NCI-H2081 (cell line): ENCODE measurements around the gene BCAM.
"Not testable (repeated sequence)": the region's sequence is repeated elsewhere in the genome, so short reads cannot be mapped to it uniquely, and the experiment has no call there.

Experiments used
- DNase-seq, 2 experiments: peaks; one replicate each; lab custom pipeline; 2025; lab: John Stamatoyannopoulos, UW

BCAM gene

GRCh38 chr19:44808463-44809371 lies at the start of gene BCAM:
BCAM (plus strand) TSS chr19:44809103; CDS start chr19:44809125, 22 bp downstream.
- DNase-seq, result peak; percentile 34 to 52

- no peak for DNase-seq
These were observed 46.9 kb upstream of the BCAM start for GRCh38 chr19:44762038-44762437.

- no peak for DNase-seq
These were observed 43.6 kb upstream of the BCAM start for GRCh38 chr19:44765033-44765948.

GRCh38 chr19:44765949-44766335 lies 43.0 kb upstream of the BCAM start:
- no peak for DNase-seq

- no peak for DNase-seq
These were observed 41.4 kb upstream of the BCAM start for GRCh38 chr19:44767295-44768180.

GRCh38 chr19:44770550-44771257 lies 38.2 kb upstream of the BCAM start:
- peak; percentile 89 for DNase-seq

- not testable (repeated sequence) for DNase-seq
These were observed 36.8 kb upstream of the BCAM start for GRCh38 chr19:44772144-44772543.

- DNase-seq, result no peak
These were observed 35.9 kb upstream of the BCAM start for GRCh38 chr19:44772959-44773358.

- no peak for DNase-seq
These were observed 33.1 kb upstream of the BCAM start for GRCh38 chr19:44775676-44776240.

GRCh38 chr19:44776402-44777096 lies 32.4 kb upstream of the BCAM start:
- no peak for DNase-seq

GRCh38 chr19:44777715-44778347 lies 31.1 kb upstream of the BCAM start, which contains the start of gene CBLC:
CBLC (plus strand) TSS chr19:44777890; CDS start chr19:44777932, 42 bp downstream.
- peak; percentile 85 to 88 for DNase-seq

- no peak for DNase-seq
These were observed 29.8 kb upstream of the BCAM start for GRCh38 chr19:44779150-44779549.

GRCh38 chr19:44781694-44782093 lies 27.2 kb upstream of the BCAM start:
- not testable (repeated sequence) for DNase-seq

- no peak for DNase-seq
These were observed 26.2 kb upstream of the BCAM start for GRCh38 chr19:44782729-44783128.

- no peak for DNase-seq
These were observed 25.4 kb upstream of the BCAM start for GRCh38 chr19:44783545-44783944.

- DNase-seq, result no peak
These were observed 23.6 kb upstream of the BCAM start for GRCh38 chr19:44785271-44785670.

GRCh38 chr19:44785993-44786392 lies 22.9 kb upstream of the BCAM start:
- DNase-seq, result no peak

GRCh38 chr19:44788971-44789370 lies 19.9 kb upstream of the BCAM start:
- DNase-seq, result no peak

- DNase-seq, result no peak
These were observed 18.9 kb upstream of the BCAM start for GRCh38 chr19:44789943-44790483.
